A204.1 (cell line): Measurements from ENCODE around the gene SH3RF3.

Source experiments
- FAIRE-seq: peaks from 2 replicates; lab custom pipeline; 2012; peaks lifted over from hg19 to GRCh38; lab: Jason Lieb, UNC

The SH3RF3 gene

GRCh38 chr2:109480486-109481195 is 351.6 kb downstream of the SH3RF3 start:
- no peak for FAIRE-seq

GRCh38 chr2:109481196-109481555 is 352.2 kb downstream of the SH3RF3 start:
- FAIRE-seq: no peak

- FAIRE-seq: no peak
Observed at GRCh38 chr2:109481599-109481998, 352.6 kb downstream of the SH3RF3 start.

GRCh38 chr2:109482361-109482861 is 353.4 kb downstream of the SH3RF3 start:
- FAIRE-seq: no peak

- no peak for FAIRE-seq
Observed at GRCh38 chr2:109486711-109487535, 357.9 kb downstream of the SH3RF3 start.

- FAIRE-seq: no peak
Observed at GRCh38 chr2:109487536-109487869, 358.5 kb downstream of the SH3RF3 start.

- no peak for FAIRE-seq
Observed at GRCh38 chr2:109487871-109488655, 359.1 kb downstream of the SH3RF3 start.

GRCh38 chr2:109489296-109489695 is 360.3 kb downstream of the SH3RF3 start:
- FAIRE-seq: no peak

- no peak for FAIRE-seq
Observed at GRCh38 chr2:109493176-109493935, 364.4 kb downstream of the SH3RF3 start.

- FAIRE-seq: no peak
Observed at GRCh38 chr2:109494351-109494750, 365.3 kb downstream of the SH3RF3 start.

- FAIRE-seq: no peak
Observed at GRCh38 chr2:109497463-109497862, 368.5 kb downstream of the SH3RF3 start.

GRCh38 chr2:109497911-109498870 is 369.2 kb downstream of the SH3RF3 start:
- no peak for FAIRE-seq

- no peak for FAIRE-seq
Observed at GRCh38 chr2:109498906-109499305, 369.9 kb downstream of the SH3RF3 start.

GRCh38 chr2:109499566-109499965 is 370.6 kb downstream of the SH3RF3 start:
- FAIRE-seq: no peak

GRCh38 chr2:109500910-109501309 is 371.9 kb downstream of the SH3RF3 start:
- FAIRE-seq: no peak

GRCh38 chr2:109501461-109501860 is 372.5 kb downstream of the SH3RF3 start:
- FAIRE-seq: no peak

GRCh38 chr2:109503191-109503590 is 374.2 kb downstream of the SH3RF3 start:
- FAIRE-seq: no peak

- FAIRE-seq: no peak
Observed at GRCh38 chr2:109507217-109507616, 378.2 kb downstream of the SH3RF3 start.

- no peak for FAIRE-seq
Observed at GRCh38 chr2:109507828-109508227, 378.8 kb downstream of the SH3RF3 start.

- FAIRE-seq: no peak
Observed at GRCh38 chr2:109508556-109508955, 379.6 kb downstream of the SH3RF3 start.
